GM12891 (cell line): ENCODE data around the gene PDE1A.

ENCODE experiments used
- POLR2A ChIP-seq: IDR thresholded peaks from 2 replicates; pipeline ENCODE4 v1.6.1; 2011; ENCODE audit warnings: low read depth, low read length, control low read depth
- POLR2AphosphoS5 ChIP-seq: IDR thresholded peaks from 2 replicates; pipeline ENCODE4 v1.6.1; 2011; ENCODE audit warnings: low read depth, low read length, control low read depth
- SPI1 ChIP-seq: IDR thresholded peaks from 2 replicates; pipeline ENCODE4 v1.6.1; 2011; ENCODE audit warnings: low read depth, low read length, control low read depth
- TAF1 ChIP-seq: IDR thresholded peaks from 2 replicates; pipeline ENCODE4 v1.6.1; 2011; ENCODE audit warnings: low read depth, low read length, control low read depth

DNA sequence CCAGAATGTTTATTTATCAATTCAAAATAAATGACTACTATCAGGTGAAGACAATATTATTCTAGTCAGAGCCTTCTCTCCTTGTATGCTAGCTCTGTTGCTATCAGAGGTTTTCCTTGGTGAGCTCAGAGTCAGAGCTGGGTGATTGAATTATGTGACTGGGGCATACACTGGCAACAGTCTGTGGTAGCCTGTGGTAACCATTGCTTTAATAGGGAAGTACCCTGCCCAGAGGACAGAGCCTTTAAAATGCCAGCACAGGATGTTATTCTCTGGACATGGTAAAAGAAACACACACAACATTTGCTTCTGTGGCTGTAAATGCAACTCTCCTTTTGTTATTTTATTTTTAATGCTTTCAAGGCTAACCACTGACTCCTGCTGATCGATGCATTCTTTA is 316.5 kb downstream of the PDE1A start:
- TF ChIP-seq POLR2AphosphoS5, result no peak
- no peak for TF ChIP-seq TAF1
- TF ChIP-seq POLR2A, result no peak
- no peak for TF ChIP-seq SPI1
